ENCODE data around the gene NDUFC1. TPM values are rescaled to one million over a fixed set of nuclear protein-coding genes. Genes with fewer than 3 reads are reported as not detected.
"Not testable (repeated sequence)": the region's sequence is repeated elsewhere in the genome, so short reads cannot be mapped to it uniquely, and the experiment has no call there.

The NDUFC1 gene
- total RNA-seq = 10 to 100 TPM; 34.6 to 36.5 TPM

- Mint-ChIP-seq H3K9me3 (no peaks in the 10 kb centered on the region), H3K27me3 (no peaks in the 10 kb centered on the region), H3K36me3 (peaks cover 29% of the 10 kb centered on the region), H3K4me1 (peaks cover 40% of the 10 kb centered on the region), H3K27ac (peak within 1 kb of the TSS; percentile 95), H3K4me3 (peak within 1 kb of the TSS; percentile 93)
- POLR2A ChIA-PET = interaction anchor here (0.6 to 3.7 kb wide), 9 partner anchors 10 to 821 kb away, joined by 3 to 20 read pairs (median 7); partner anchors contain the start of gene ELF2
- ATAC-seq (ENCODE audit: low read depth) = peak; percentile 44
- peak; percentile 76 for DNase-seq
Observed at GRCh38 chr4:139301821-139302611, at the start of gene NDUFC1. TSS of gene NDUFC1 (minus strand) at chr4:139302477. CDS start at chr4:139295798, 6,679 bp downstream.

GRCh38 chr4:139337612-139338011 lies 35.3 kb upstream of the NDUFC1 start:
- Mint-ChIP-seq H3K4me1 (peaks cover 6% of the 10 kb centered on the region), H3K4me3 (no peak overlapping the region), H3K9me3 (no peaks in the 10 kb centered on the region), H3K36me3 (peaks cover 25% of the 10 kb centered on the region), H3K27ac (no peak overlapping the region), H3K27me3 (no peaks in the 10 kb centered on the region)
- ATAC-seq (ENCODE audit: low read depth) = no peak
- no peak for DNase-seq
- POLR2A ChIA-PET = no interaction called here

- ATAC-seq (ENCODE audit: low read depth) (no peak), DNase-seq (no peak)
- Mint-ChIP-seq H3K4me3 (no peak overlapping the region), H3K27ac (no peak overlapping the region), H3K27me3 (no peaks in the 10 kb centered on the region), H3K36me3 (peaks cover 31% of the 10 kb centered on the region), H3K4me1 (peaks cover 16% of the 10 kb centered on the region), H3K9me3 (no peaks in the 10 kb centered on the region)
- POLR2A ChIA-PET = no interaction called here
Observed at GRCh38 chr4:139333046-139333445, 30.8 kb upstream of the NDUFC1 start.

GRCh38 chr4:139331185-139331584 lies 28.9 kb upstream of the NDUFC1 start:
- Mint-ChIP-seq H3K4me3 (no peak overlapping the region), H3K36me3 (peaks cover 37% of the 10 kb centered on the region)

DNA sequence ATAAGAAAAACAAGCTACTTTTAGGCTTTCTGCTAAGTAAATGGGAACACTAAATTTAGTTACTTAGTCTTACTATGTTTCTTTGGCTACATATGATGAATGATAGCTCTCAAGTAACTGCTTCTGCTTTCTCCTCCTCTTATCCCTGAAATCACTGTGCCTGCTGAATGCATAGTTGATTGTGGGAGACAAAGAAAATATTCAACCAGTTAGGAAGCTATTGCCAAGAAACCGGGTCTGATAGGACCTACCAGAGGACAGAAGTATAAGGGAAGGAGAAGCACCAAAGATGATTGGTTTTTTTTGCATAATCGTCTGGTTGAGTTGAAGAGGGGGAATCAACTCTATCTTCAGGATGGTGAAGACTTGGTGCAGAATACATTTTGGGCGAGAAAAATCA lies 28.0 kb upstream of the NDUFC1 start:
- H3K9me3 Mint-ChIP-seq = no peaks in the 10 kb centered on the region
- ATAC-seq (ENCODE audit: low read depth) (no peak), DNase-seq (no peak)
- POLR2A ChIA-PET = interaction anchor here (0.6 to 1.1 kb wide), 2 partner anchors 11 to 29 kb away, joined by 3 to 4 read pairs; partner anchors contain the start of gene NAA15
- H3K27ac Mint-ChIP-seq = peak overlapping the region; percentile 26
- peaks cover 12% of the 10 kb centered on the region for H3K4me1 Mint-ChIP-seq
- H3K4me3 Mint-ChIP-seq = no peak overlapping the region
- peaks cover 34% of the 10 kb centered on the region for H3K36me3 Mint-ChIP-seq
- no peaks in the 10 kb centered on the region for H3K27me3 Mint-ChIP-seq

More at GRCh38 chr4:139331185-139331584, 28.9 kb upstream of the NDUFC1 start:
- no peak for DNase-seq
- H3K27ac Mint-ChIP-seq = no peak overlapping the region
- no peaks in the 10 kb centered on the region for H3K27me3 Mint-ChIP-seq
- peaks cover 12% of the 10 kb centered on the region for H3K4me1 Mint-ChIP-seq
- ATAC-seq (ENCODE audit: low read depth) = no peak
- no peaks in the 10 kb centered on the region for H3K9me3 Mint-ChIP-seq
- POLR2A ChIA-PET = no interaction called here

GRCh38 chr4:139329665-139330200 lies 27.5 kb upstream of the NDUFC1 start:
- Mint-ChIP-seq H3K9me3 (no peaks in the 10 kb centered on the region), H3K36me3 (peaks cover 32% of the 10 kb centered on the region), H3K27me3 (no peaks in the 10 kb centered on the region), H3K27ac (no peak overlapping the region), H3K4me1 (peaks cover 12% of the 10 kb centered on the region), H3K4me3 (no peak overlapping the region)
- no peak for DNase-seq
- POLR2A ChIA-PET = interaction anchor here (0.6 to 1.1 kb wide), 2 partner anchors 11 to 29 kb away, joined by 3 to 4 read pairs; partner anchors contain the start of gene NAA15
- ATAC-seq (ENCODE audit: low read depth) = no peak

- POLR2A ChIA-PET = no interaction called here
- DNase-seq (no peak), ATAC-seq (ENCODE audit: low read depth) (no peak)
- peaks cover 40% of the 10 kb centered on the region for H3K36me3 Mint-ChIP-seq
- peaks cover 4% of the 10 kb centered on the region for H3K9me3 Mint-ChIP-seq
- H3K4me3 Mint-ChIP-seq = no peak overlapping the region
- H3K4me1 Mint-ChIP-seq = peaks cover 21% of the 10 kb centered on the region
- no peak overlapping the region for H3K27ac Mint-ChIP-seq
- H3K27me3 Mint-ChIP-seq = no peaks in the 10 kb centered on the region
Observed at GRCh38 chr4:139324620-139325019, 22.3 kb upstream of the NDUFC1 start.

DNA sequence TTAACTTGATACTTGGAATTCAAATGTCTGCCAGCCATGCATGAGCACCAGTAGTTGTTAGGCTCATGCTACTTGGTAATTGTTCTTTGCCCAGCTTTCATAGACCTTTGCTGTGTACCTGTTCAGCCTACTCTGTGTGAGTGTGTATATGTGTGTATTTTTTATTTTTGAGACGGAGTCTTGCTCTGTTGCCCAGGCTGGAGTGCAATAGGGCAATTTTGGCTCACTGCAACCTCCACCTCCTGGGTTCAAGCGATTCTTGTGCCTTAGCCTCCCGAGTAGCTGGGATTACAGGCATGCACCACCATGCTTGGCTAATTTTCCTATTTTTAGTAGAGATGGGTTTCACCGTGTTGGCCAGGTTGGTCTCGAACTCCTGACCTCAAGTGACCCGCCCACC lies 20.3 kb upstream of the NDUFC1 start:
- Mint-ChIP-seq H3K27ac (peak overlapping the region; percentile 30), H3K36me3 (peaks cover 30% of the 10 kb centered on the region), H3K4me1 (peaks cover 20% of the 10 kb centered on the region)
- POLR2A ChIA-PET = interaction anchor here (0.6 to 1.5 kb wide), 3 partner anchors 11 to 64 kb away, joined by 4 to 5 read pairs (median 4); partner anchors contain the start of gene NAA15
- not testable (repeated sequence) for H3K27me3 Mint-ChIP-seq; H3K9me3 Mint-ChIP-seq; H3K4me3 Mint-ChIP-seq; DNase-seq; ATAC-seq (ENCODE audit: low read depth)

- ATAC-seq (ENCODE audit: low read depth); DNase-seq; H3K9me3 Mint-ChIP-seq; H3K27me3 Mint-ChIP-seq; H3K4me3 Mint-ChIP-seq: not testable (repeated sequence)
- Mint-ChIP-seq H3K27ac (peak overlapping the region; percentile 30), H3K4me1 (peaks cover 20% of the 10 kb centered on the region), H3K36me3 (peaks cover 29% of the 10 kb centered on the region)
- POLR2A ChIA-PET = interaction anchor here (0.6 to 1.5 kb wide), 2 partner anchors 21 to 63 kb away, joined by 4 to 5 read pairs; partner anchors contain the start of gene NAA15
Observed at GRCh38 chr4:139322070-139322469, 19.8 kb upstream of the NDUFC1 start.

DNA sequence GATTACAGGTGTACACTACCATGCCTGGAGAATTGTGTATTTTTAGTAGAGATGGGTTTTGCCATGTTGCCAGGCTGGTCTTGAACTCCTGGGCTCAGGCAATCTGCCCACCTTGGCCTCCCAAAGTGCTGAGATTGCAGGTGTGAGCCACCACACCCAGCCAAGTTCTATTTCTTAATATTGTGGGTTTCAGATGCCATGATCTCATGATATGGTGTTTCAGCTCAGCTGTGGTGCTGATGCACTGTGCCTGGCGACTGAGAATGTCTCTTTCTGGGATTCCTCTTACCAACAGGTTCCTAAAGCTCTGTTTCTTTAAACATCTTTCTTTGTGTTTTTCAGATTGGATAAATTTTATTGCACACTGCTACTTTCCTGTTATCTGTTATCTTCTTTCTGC lies 17.3 kb upstream of the NDUFC1 start:
- H3K4me3 Mint-ChIP-seq = no peak overlapping the region
- H3K36me3 Mint-ChIP-seq = peaks cover 35% of the 10 kb centered on the region
- H3K27me3 Mint-ChIP-seq = no peaks in the 10 kb centered on the region
- POLR2A ChIA-PET = interaction anchor here (1.4 kb wide), 1 partner anchor 19 kb away, joined by 3 read pairs; the partner anchor contains the start of gene NAA15
- no peak overlapping the region for H3K27ac Mint-ChIP-seq
- no peak for DNase-seq
- H3K4me1 Mint-ChIP-seq = peaks cover 38% of the 10 kb centered on the region
- peaks cover 4% of the 10 kb centered on the region for H3K9me3 Mint-ChIP-seq
- ATAC-seq (ENCODE audit: low read depth) = no peak

- POLR2A ChIA-PET = no interaction called here
- peaks cover 4% of the 10 kb centered on the region for H3K9me3 Mint-ChIP-seq
- no peak for ATAC-seq (ENCODE audit: low read depth)
- no peak overlapping the region for H3K4me3 Mint-ChIP-seq
- peaks cover 44% of the 10 kb centered on the region for H3K36me3 Mint-ChIP-seq
- H3K27me3 Mint-ChIP-seq = no peaks in the 10 kb centered on the region
- peaks cover 46% of the 10 kb centered on the region for H3K4me1 Mint-ChIP-seq
- no peak overlapping the region for H3K27ac Mint-ChIP-seq
- DNase-seq = no peak
Observed at GRCh38 chr4:139317635-139318034, 15.4 kb upstream of the NDUFC1 start.

- Mint-ChIP-seq H3K4me3 (no peak overlapping the region), H3K36me3 (peaks cover 43% of the 10 kb centered on the region), H3K4me1 (peaks cover 47% of the 10 kb centered on the region), H3K9me3 (peaks cover 1% of the 10 kb centered on the region), H3K27me3 (no peaks in the 10 kb centered on the region), H3K27ac (peak overlapping the region; percentile 43)
- DNase-seq = no peak
- POLR2A ChIA-PET = no interaction called here
- no peak for ATAC-seq (ENCODE audit: low read depth)
Observed at GRCh38 chr4:139316733-139317132, 14.5 kb upstream of the NDUFC1 start.

DNA sequence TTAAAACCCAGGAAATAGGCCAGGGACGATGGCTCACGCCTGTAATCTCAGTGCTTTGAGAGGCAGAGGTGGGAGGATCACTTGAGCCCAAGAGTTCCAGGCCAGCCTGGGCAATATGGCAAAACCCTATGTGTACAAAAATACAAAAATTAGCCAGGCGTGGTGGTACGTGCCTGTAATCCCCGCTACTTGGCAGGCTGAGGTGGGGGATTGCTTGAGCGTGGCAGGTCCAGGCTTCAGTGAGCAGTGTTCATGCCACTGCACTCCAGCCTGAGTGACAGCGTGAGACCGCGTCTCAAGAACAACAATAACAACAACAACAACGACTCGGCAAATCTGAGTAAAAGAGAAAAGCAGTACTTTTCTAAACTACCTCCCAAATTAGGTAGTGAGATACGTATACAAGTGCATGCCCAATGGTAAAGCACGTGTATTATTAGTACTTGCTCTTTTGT lies 13.0 kb upstream of the NDUFC1 start:
- no peaks in the 10 kb centered on the region for H3K27me3 Mint-ChIP-seq
- peaks cover 35% of the 10 kb centered on the region for H3K36me3 Mint-ChIP-seq
- no peak overlapping the region for H3K4me3 Mint-ChIP-seq
- H3K27ac Mint-ChIP-seq = peak overlapping the region; percentile 1
- H3K9me3 Mint-ChIP-seq = no peaks in the 10 kb centered on the region
- no peak for DNase-seq
- POLR2A ChIA-PET = no interaction called here
- H3K4me1 Mint-ChIP-seq = peaks cover 50% of the 10 kb centered on the region
- no peak for ATAC-seq (ENCODE audit: low read depth)

Data from activated naive CD8-positive, alpha-beta T cell treated with anti-CD3 and anti-CD28 coated beads, Interleukin-2, amount 10 ng/mL, durations not matched to agents 7 days and 5 days (primary cell).